H1 (cell line): ENCODE results near the gene C13orf42. TPM values are rescaled to one million over a fixed set of nuclear protein-coding genes. Genes with fewer than 3 reads are reported as not detected.

Experiments used
- CTCF ChIA-PET: fragments of 300-600 bp; sonication (Branson Sonifier 250); formaldehyde crosslinking; loops from one replicate; lab custom pipeline; 2021; ENCODE audit not compliant: partially characterized antibody; lab: Charles Lee
- POLR2A ChIA-PET: fragments of 300-600 bp; sonication (Branson Sonifier 250); formaldehyde crosslinking; loops from one replicate; lab custom pipeline; 2021; ENCODE audit warnings: inconsistent platforms; ENCODE audit not compliant: partially characterized antibody; lab: Charles Lee
- DNase-seq, 2 experiments: peaks; one replicate each; pipeline versions ENCODE4 v3.0.0 to v3.0.0-alpha.2; 2010 to 2022; ENCODE audit warnings: low spot score in 2 of 2, low read depth in 1 of 2, mixed read lengths in 1 of 2
- FAIRE-seq: peaks from 2 replicates; lab custom pipeline; 2011; peaks lifted over from hg19 to GRCh38; lab: Jason Lieb, UNC
- H2AFZ ChIP-seq: 2 replicates; pipeline ENCODE4 v1.8.1; 2012; ENCODE audit warnings: low read length, inconsistent platforms
- H2AK5ac ChIP-seq: 2 replicates; pipeline ENCODE4 v1.6.1; 2013; ENCODE audit warnings: low read depth, low read length
- H2BK120ac ChIP-seq: replicated peaks from 2 replicates; pipeline ENCODE3; 2013; ENCODE audit warnings: low read depth, low read length, inconsistent platforms
- H2BK12ac ChIP-seq: 2 replicates; pipeline ENCODE4 v1.6.1; 2013; ENCODE audit warnings: low read depth, low read length
- H2BK15ac ChIP-seq: 2 replicates; pipeline ENCODE4 v1.6.1; 2013; ENCODE audit warnings: low read length
- H2BK20ac ChIP-seq: 2 replicates; pipeline ENCODE4 v1.6.1; 2013; ENCODE audit warnings: low read length
- H2BK5ac ChIP-seq: 2 replicates; pipeline ENCODE4 v1.6.1; 2013; ENCODE audit warnings: low read depth, low read length
- H3K14ac ChIP-seq: 2 replicates; pipeline ENCODE4 v1.6.1; 2013; ENCODE audit warnings: inconsistent platforms; ENCODE audit not compliant: insufficient read length
- H3K18ac ChIP-seq: 2 replicates; pipeline ENCODE4 v1.6.1; 2013; ENCODE audit warnings: low read length; ENCODE audit errors: extremely low read depth
- H3K23ac ChIP-seq: 2 replicates; pipeline ENCODE4 v1.6.1; 2013; ENCODE audit warnings: inconsistent platforms; ENCODE audit not compliant: insufficient read length
- H3K23me2 ChIP-seq: 2 replicates; pipeline ENCODE4 v1.6.1; 2013; ENCODE audit warnings: low read depth, low read length
- H3K27ac ChIP-seq: 2 replicates; pipeline ENCODE4 v1.6.1; 2011; ENCODE audit warnings: low read depth, low read length, inconsistent platforms
- H3K27me3 ChIP-seq, 4 experiments: replicated peaks in 1 of 4; 1 replicate in 1 of 4; 2 replicates in 3 of 4; pipeline versions ENCODE4 v1.6.1 to v1.8.1; 2011 to 2013; ENCODE audit warnings: low read length in 3 of 4, mild to moderate bottlenecking in 3 of 4, inconsistent platforms in 2 of 4, mixed read lengths in 2 of 4, moderate library complexity in 1 of 4; ENCODE audit not compliant: control insufficient read depth in 3 of 4, insufficient read depth in 3 of 4; ENCODE audit errors: extremely low read depth in 1 of 4
- H3K36me3 ChIP-seq, 4 experiments: 2 replicates each; pipeline versions ENCODE4 v1.6.1 to v1.8.1; 2011 to 2013; ENCODE audit warnings: mild to moderate bottlenecking in 4 of 4, low read length in 3 of 4, moderate library complexity in 2 of 4, control low read depth in 1 of 4, inconsistent platforms in 1 of 4; ENCODE audit not compliant: insufficient read depth in 4 of 4, control insufficient read depth in 2 of 4
- H3K4ac ChIP-seq: replicated peaks from 2 replicates; pipeline ENCODE3; 2013; ENCODE audit warnings: low read length, low read depth, mixed read lengths, inconsistent platforms; ENCODE audit not compliant: insufficient read length
- H3K4me1 ChIP-seq, 4 experiments: replicated peaks in 1 of 4; 1 replicate in 1 of 4; 2 replicates in 3 of 4; pipeline versions ENCODE4 v1.6.1 to v1.8.1; 2011 to 2013; ENCODE audit warnings: low read length in 3 of 4, inconsistent platforms in 2 of 4, mixed read lengths in 1 of 4; ENCODE audit not compliant: insufficient read depth in 4 of 4, control insufficient read depth in 3 of 4
- H3K4me2 ChIP-seq, 2 experiments: 2 replicates each; pipeline versions ENCODE4 v1.6.1 to v1.8.1; 2011 to 2013; ENCODE audit warnings: low read depth in 2 of 2, low read length in 2 of 2, control low read depth in 1 of 2, inconsistent platforms in 1 of 2, mild to moderate bottlenecking in 1 of 2; ENCODE audit not compliant: insufficient read depth in 1 of 2
- H3K4me3 ChIP-seq, 4 experiments: fragments of 200-600, 300-600 bp in 1 of 4; sonication (generic), shearing (Covaris generic), sonication (Bioruptor Twin) in 1 of 4; 2 replicates each; pipeline versions ENCODE4 v1.5.1 to v1.8.1; 2011 to 2016; ENCODE audit warnings: low read length in 4 of 4, low read depth in 3 of 4, control low read depth in 2 of 4, inconsistent platforms in 2 of 4, mild to moderate bottlenecking in 2 of 4, mixed read lengths in 1 of 4, moderate library complexity in 1 of 4; ENCODE audit not compliant: insufficient read depth in 2 of 4; ENCODE audit errors: extremely low read depth in 1 of 4
- H3K56ac ChIP-seq: replicated peaks from 2 replicates; pipeline ENCODE3; 2013; ENCODE audit warnings: low read depth, mild to moderate bottlenecking, mixed read lengths, low read length, inconsistent platforms; ENCODE audit not compliant: insufficient read length
- H3K79me1 ChIP-seq: 2 replicates; pipeline ENCODE4 v1.6.1; 2013; ENCODE audit warnings: low read depth, low read length, control low read depth
- H3K79me2 ChIP-seq, 2 experiments: 2 replicates each; pipeline versions ENCODE4 v1.6.1 to v1.8.1; 2012 to 2013; ENCODE audit warnings: low read length in 2 of 2, mild to moderate bottlenecking in 2 of 2, inconsistent platforms in 1 of 2; ENCODE audit not compliant: insufficient read depth in 2 of 2, control insufficient read depth in 1 of 2
- H3K9ac ChIP-seq, 4 experiments: replicated peaks in 1 of 4; 1 replicate in 1 of 4; 2 replicates in 3 of 4; pipeline versions ENCODE4 v1.6.1 to v1.8.1; 2011 to 2013; ENCODE audit warnings: low read depth in 3 of 4, low read length in 3 of 4, control low read depth in 2 of 4, mild to moderate bottlenecking in 2 of 4, moderate library complexity in 2 of 4, inconsistent platforms in 1 of 4; ENCODE audit errors: extremely low read depth in 1 of 4
- H3K9me3 ChIP-seq, 2 experiments: 2 replicates each; pipeline versions ENCODE4 v1.6.1 to v1.8.1; 2012 to 2013; ENCODE audit warnings: mild to moderate bottlenecking in 2 of 2, moderate library complexity in 2 of 2, control low read depth in 1 of 2, inconsistent platforms in 1 of 2, low read depth in 1 of 2, low read length in 1 of 2, mixed read lengths in 1 of 2; ENCODE audit not compliant: insufficient read depth in 2 of 2
- H4K20me1 ChIP-seq, 2 experiments: replicated peaks in 1 of 2; 2 replicates each; pipeline versions ENCODE3 to v1.8.1; 2011 to 2013; ENCODE audit warnings: inconsistent platforms in 2 of 2, low read length in 2 of 2, mild to moderate bottlenecking in 1 of 2; ENCODE audit not compliant: insufficient read depth in 2 of 2, control insufficient read depth in 1 of 2
- H4K5ac ChIP-seq: 2 replicates; pipeline ENCODE4 v1.6.1; 2013; ENCODE audit warnings: low read length, low read depth, mixed read lengths, inconsistent platforms; ENCODE audit not compliant: insufficient read length
- H4K8ac ChIP-seq: 2 replicates; pipeline ENCODE4 v1.8.0; 2013; ENCODE audit warnings: mild to moderate bottlenecking, moderate library complexity, low read length, inconsistent platforms; ENCODE audit not compliant: insufficient read depth; ENCODE audit errors: extremely low read depth
- H4K91ac ChIP-seq: replicated peaks from 2 replicates; pipeline ENCODE3; 2013; ENCODE audit warnings: low read length, mixed read lengths, inconsistent platforms; ENCODE audit not compliant: insufficient read length
- EGR1 ChIP-seq: IDR thresholded peaks from 2 replicates; pipeline ENCODE4 v1.6.1; 2011; ENCODE audit warnings: low read depth, low read length, borderline replicate concordance
- MAFK ChIP-seq: IDR thresholded peaks from 2 replicates; pipeline ENCODE4 v1.6.1; 2012; ENCODE audit warnings: low read depth, mild to moderate bottlenecking, improper control_type of control experiment, low read length
- POU5F1 ChIP-seq: IDR thresholded peaks from 2 replicates; pipeline ENCODE4 v1.6.1; 2011; ENCODE audit warnings: low read depth, mild to moderate bottlenecking, low read length, moderate library complexity
- TEAD4 ChIP-seq: IDR thresholded peaks from 2 replicates; pipeline ENCODE4 v1.6.1; 2012; ENCODE audit warnings: low read depth, low read length, inconsistent platforms, mixed read lengths
- WGBS, 2 experiments: shearing (Covaris generic) in 1 of 2; methylation state at CpG; one replicate each; pipeline versions ENCODE4 v1.1.6 to v1.1.7; 2013 to 2015; ENCODE audit warnings: low lambda C conversion rate in 2 of 2, mixed read lengths in 2 of 2, inconsistent platforms in 1 of 2, low coverage in 1 of 2, missing lambda C conversion rate in 1 of 2; ENCODE audit not compliant: insufficient replicate concordance in 2 of 2, insufficient coverage in 1 of 2, insufficient read length in 1 of 2; ENCODE audit errors: extremely low coverage in 1 of 2, missing lambda C conversion rate in 1 of 2; 5-methylcytosine and 5-hydroxymethylcytosine counted together
- polyA plus RNA-seq, 7 experiments: library from polyadenylated mRNA; depleted of rRNA in 3 of 7; stranded (reverse) in 5 of 7; unstranded in 2 of 7; fragments of >200 nt in 5 of 7; fragments of 200-250 nt in 2 of 7; gene quantifications; 1 replicate in 5 of 7; 2 replicates in 1 of 7; 4 replicates in 1 of 7; pipeline versions ENCODE4 v1.2.1 to v1.2.3, GENCODE V29; 2011 to 2013; ENCODE audit warnings: missing spikeins in 2 of 7, mixed read lengths in 2 of 7
- total RNA-seq: library from RNA; stranded (reverse); fragmentation: NEBNext Ultra II Directional; extraction: Animal tissue kit (Norgen Biotek cat#: 25700); gene quantifications from 2 replicates; pipeline ENCODE4 v1.2.1, GENCODE V29; 2021

The C13orf42 gene
- total and polyA plus RNA-seq, 2 of the 8 experiments (the other 6 are each of a cell fraction or from before 2014, with no cell fraction given) = 9.9 to 10.1 TPM

DNA sequence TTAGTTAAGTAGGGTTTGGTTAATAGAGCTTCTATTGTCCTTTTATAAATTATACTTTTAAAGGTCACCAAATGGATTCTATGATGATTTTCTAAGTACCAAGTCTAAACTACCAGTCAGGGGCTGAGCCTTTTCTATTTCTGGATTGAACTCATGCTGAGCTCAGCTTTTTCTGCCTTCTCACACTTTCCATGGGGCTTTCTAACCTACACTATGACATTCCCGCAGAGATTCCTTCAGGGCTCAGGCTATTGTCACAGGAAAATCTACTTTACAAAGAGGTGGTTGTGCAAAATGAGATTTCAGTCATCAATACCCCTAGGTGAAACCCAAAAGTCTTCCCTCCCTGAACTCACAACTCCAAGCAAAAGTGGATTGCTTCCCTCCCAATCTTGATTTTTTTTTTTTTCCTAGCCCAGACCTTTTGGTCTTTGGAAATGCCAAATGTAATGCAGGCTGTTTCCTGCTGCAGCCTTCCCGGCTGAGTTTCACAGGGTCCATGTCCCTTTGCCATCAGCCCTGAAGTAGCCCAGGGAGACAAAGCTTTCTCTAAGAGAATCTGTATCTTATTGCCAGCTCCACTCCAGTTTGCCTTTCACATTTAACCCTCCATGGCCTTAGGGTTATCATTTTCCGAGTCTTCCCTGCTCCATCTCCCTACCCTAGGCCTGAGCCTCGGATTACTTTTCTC lies 13.6 kb downstream of the C13orf42 start:
- Histone ChIP-seq H4K5ac (peak overlapping the region; percentile 16), H3K56ac (no peak overlapping the region), H3K4me2 (peak overlapping the region; percentile 44 to 47; a peak in 2 of 4 replicates), H3K4me3 (peak overlapping the region in 1 of 4 experiments; percentile 22; a peak in 1 of 8 replicates), H3K27me3 (no peaks in the 10 kb centered on the region), H2BK120ac (no peak overlapping the region), H3K14ac (no peak overlapping the region), H2BK15ac (no peak overlapping the region), H3K79me2 (no peaks in the 10 kb centered on the region), H3K9ac (no peak overlapping the region; a peak in 1 of 7 replicates), H3K23ac (no peak overlapping the region), H3K23me2 (no peaks in the 10 kb centered on the region), H2AFZ (0 out of 2 replicates have a peak overlapping the region, but pooled peaks have one; percentile 3), H2BK12ac (peak overlapping the region; percentile 73; the same call in 1 of the 2 replicates), H4K91ac (no peak overlapping the region), H3K36me3 (no peaks in the 10 kb centered on the region), H3K79me1 (no peaks in the 10 kb centered on the region), H3K18ac (peak overlapping the region; percentile 67; the same call in 1 of the 2 replicates), H4K8ac (no peak overlapping the region), H3K4ac (peak overlapping the region; percentile 58), H3K4me1 (peaks cover 0 to 15% (median 4%) of the 10 kb centered on the region in 4 experiments; a peak in 3 of 7 replicates), H2BK20ac (0 out of 2 replicates have a peak overlapping the region, but pooled peaks have one; percentile 24), H3K27ac (peak overlapping the region; percentile 65), H2AK5ac (no peak overlapping the region), H3K9me3 (no peaks in the 10 kb centered on the region), H4K20me1 (no peaks in the 10 kb centered on the region), H2BK5ac (peak overlapping the region; percentile 50; the same call in 1 of the 2 replicates)
- FAIRE-seq = peak; percentile 85
- peak in 1 of 2 experiments; percentile 41 for DNase-seq
- 68% methylated on average over 4 of the region's 4 CpGs; no CpG with 5 or more reads in 1 of the 2 experiments for WGBS, 2 experiments
- ChIA-PET CTCF (interaction anchor here (0.9 to 1.7 kb wide), 3 partner anchors 16 to 190 kb away, joined by 3 to 5 read pairs (median 3); no protein-coding TSS in a partner anchor), POLR2A (interaction anchor here (0.6 kb wide), 1 partner anchor 215 kb away, joined by 3 read pairs; no protein-coding TSS in a partner anchor)
- TF ChIP-seq MAFK = peak; percentile 81
- TF ChIP-seq TEAD4 = 0 out of 2 replicates have a peak, but pooled peaks have one; percentile 33
- no peak for TF ChIP-seq POU5F1
- no peak for TF ChIP-seq EGR1
